Caco-2 (cell line): ENCODE measurements around the gene SPATS1. TPM values are rescaled to one million over a fixed set of nuclear protein-coding genes. Genes with fewer than 3 reads are reported as not detected.

Experiments
- BruUV-seq: library from RNA; stranded (reverse); fragments of 400-500 nt; replicated peaks from 2 replicates; lab custom pipeline; 2021; lab: Mats Ljungman, UMichigan
- CTCF ChIA-PET: fragments of 300-600 bp; sonication (Branson Sonifier 250); formaldehyde crosslinking; loops from one replicate; lab custom pipeline; 2022; ENCODE audit warnings: antibody characterized with exemption; lab: Charles Lee
- POLR2A ChIA-PET: fragments of 300-600 bp; sonication (Branson Sonifier 250); formaldehyde crosslinking; loops from one replicate; lab custom pipeline; 2022; ENCODE audit warnings: antibody characterized with exemption; lab: Charles Lee
- DNase-seq, 2 experiments: peaks; one replicate each; pipeline versions ENCODE4 v3.0.0 to v3.0.0-alpha.2; 2020 to 2022
- H3K27me3 ChIP-seq: replicated peaks from 2 replicates; pipeline ENCODE4 v1.6.0; 2011; ENCODE audit warnings: low read length; ENCODE audit not compliant: control insufficient read depth, insufficient read depth
- H3K36me3 ChIP-seq: 2 replicates; pipeline ENCODE4 v1.5.1; 2011; ENCODE audit warnings: low read length; ENCODE audit not compliant: control insufficient read depth, insufficient read depth
- H3K4me1 ChIP-seq: fragments of 250-450 bp; sonication (Bioruptor Pico); 2 replicates; pipeline ENCODE4 v1.5.1; 2020; ENCODE audit warnings: mild to moderate bottlenecking
- H3K4me3 ChIP-seq: 2 replicates; pipeline ENCODE4 v1.5.1; 2011; ENCODE audit warnings: low read depth, mild to moderate bottlenecking, control low read depth, low read length
- H3K9me3 ChIP-seq: fragments of 250-450 bp; sonication (Bioruptor Pico); 2 replicates; pipeline ENCODE4 v1.5.1; 2020; ENCODE audit warnings: mild to moderate bottlenecking, moderate library complexity
- H3K27ac Mint-ChIP-seq: one replicate; pipeline ENCODE4 v1.8.0; 2022; ENCODE audit warnings: mixed read lengths; ENCODE audit not compliant: unreplicated experiment
- H3K27me3 Mint-ChIP-seq: one replicate; pipeline ENCODE4 v1.8.0; 2022; ENCODE audit warnings: mixed read lengths; ENCODE audit not compliant: insufficient read depth, unreplicated experiment
- H3K36me3 Mint-ChIP-seq: one replicate; pipeline ENCODE4 v1.8.0; 2022; ENCODE audit warnings: mild to moderate bottlenecking, mixed read lengths; ENCODE audit not compliant: insufficient read depth, unreplicated experiment
- H3K4me1 Mint-ChIP-seq: one replicate; pipeline ENCODE4 v1.8.0; 2022; ENCODE audit warnings: low read depth, mixed read lengths; ENCODE audit not compliant: unreplicated experiment
- H3K4me3 Mint-ChIP-seq: one replicate; pipeline ENCODE4 v1.8.0; 2022; ENCODE audit warnings: mild to moderate bottlenecking, moderate library complexity, mixed read lengths; ENCODE audit not compliant: unreplicated experiment
- H3K9me3 Mint-ChIP-seq: one replicate; pipeline ENCODE4 v1.8.0; 2022; ENCODE audit warnings: mixed read lengths; ENCODE audit not compliant: unreplicated experiment
- intact Hi-C: fragments of 100-400 bp; cut with micrococcal nuclease; formaldehyde crosslinking; loops from one replicate; pipeline ENCODE4 v1.10.0; 2022; ENCODE audit not compliant: unreplicated experiment
- total RNA-seq: library from RNA; stranded (reverse); gene quantifications from 2 replicates; pipeline ENCODE4 v1.2.3, GENCODE V29; 2022
- TF ChIP-seq, protein P1 (sequence below), 2 experiments: fragments of 200-600 bp in 1 of 2; IDR thresholded peaks; 1 replicate in 1 of 2; 2 replicates in 1 of 2; pipeline versions ENCODE4 v1.5.1 to v1.8.0; 2011 to 2022; ENCODE audit warnings: antibody characterized with exemption in 1 of 2, control low read depth in 1 of 2, inconsistent platforms in 1 of 2, low read depth in 1 of 2, low read length in 1 of 2, mild to moderate bottlenecking in 1 of 2, moderate library complexity in 1 of 2; ENCODE audit not compliant: insufficient read depth in 1 of 2, severe bottlenecking in 1 of 2, unreplicated experiment in 1 of 2

SPATS1 gene
- total RNA-seq, 1 experiment from 2014 or later, result not detected

DNA sequence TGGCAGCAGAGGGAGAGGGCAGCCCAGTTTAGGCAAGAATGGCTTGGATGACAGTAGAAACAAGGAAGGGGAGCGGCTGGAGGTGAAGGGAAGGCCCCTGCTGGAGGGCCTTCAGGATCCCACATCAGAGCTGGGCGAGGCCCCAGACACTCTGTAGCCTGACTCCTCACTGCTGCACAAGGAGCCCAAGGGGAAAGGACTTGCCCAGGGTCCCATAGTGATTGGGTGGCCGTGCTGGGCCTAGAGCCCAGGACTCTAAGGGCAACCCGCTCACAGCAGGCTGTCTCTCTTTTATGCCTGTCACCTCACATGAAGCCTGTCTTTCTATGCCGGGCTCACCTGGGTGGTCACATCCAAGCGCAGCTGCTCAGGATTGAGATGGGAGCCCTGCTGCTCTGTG, 38.6 kb upstream of the SPATS1 start:
- TF ChIP-seq, protein P1, sequence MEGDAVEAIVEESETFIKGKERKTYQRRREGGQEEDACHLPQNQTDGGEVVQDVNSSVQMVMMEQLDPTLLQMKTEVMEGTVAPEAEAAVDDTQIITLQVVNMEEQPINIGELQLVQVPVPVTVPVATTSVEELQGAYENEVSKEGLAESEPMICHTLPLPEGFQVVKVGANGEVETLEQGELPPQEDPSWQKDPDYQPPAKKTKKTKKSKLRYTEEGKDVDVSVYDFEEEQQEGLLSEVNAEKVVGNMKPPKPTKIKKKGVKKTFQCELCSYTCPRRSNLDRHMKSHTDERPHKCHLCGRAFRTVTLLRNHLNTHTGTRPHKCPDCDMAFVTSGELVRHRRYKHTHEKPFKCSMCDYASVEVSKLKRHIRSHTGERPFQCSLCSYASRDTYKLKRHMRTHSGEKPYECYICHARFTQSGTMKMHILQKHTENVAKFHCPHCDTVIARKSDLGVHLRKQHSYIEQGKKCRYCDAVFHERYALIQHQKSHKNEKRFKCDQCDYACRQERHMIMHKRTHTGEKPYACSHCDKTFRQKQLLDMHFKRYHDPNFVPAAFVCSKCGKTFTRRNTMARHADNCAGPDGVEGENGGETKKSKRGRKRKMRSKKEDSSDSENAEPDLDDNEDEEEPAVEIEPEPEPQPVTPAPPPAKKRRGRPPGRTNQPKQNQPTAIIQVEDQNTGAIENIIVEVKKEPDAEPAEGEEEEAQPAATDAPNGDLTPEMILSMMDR (IDR thresholded peaks at IDR 0.05; ENCODE audit: insufficient read depth in 1 of 2, low read depth in 1 of 2, low read length in 1 of 2, severe bottlenecking in 1 of 2, unreplicated experiment in 1 of 2), result no peak
- intact Hi-C loops, result loop anchor here (1.0 kb wide), 1 partner anchor 36 kb away; no protein-coding TSS in a partner anchor
- Histone ChIP-seq H3K27me3 (no peaks in the 10 kb centered on the region), H3K4me1 (no peaks in the 10 kb centered on the region), H3K4me3 (no peak overlapping the region), H3K9me3 (no peaks in the 10 kb centered on the region), H3K36me3 (peaks cover 2% of the 10 kb centered on the region; the same call in 1 of the 2 replicates)
- no peak overlapping the region for H3K27ac Mint-ChIP-seq
- DNase-seq, result no peak
- H3K9me3 Mint-ChIP-seq, result no peaks in the 10 kb centered on the region
- BruUV-seq, result no TSS peak
- H3K27me3 Mint-ChIP-seq, result no peaks in the 10 kb centered on the region
- peaks cover 4% of the 10 kb centered on the region for H3K4me1 Mint-ChIP-seq
- peaks cover 14% of the 10 kb centered on the region for H3K36me3 Mint-ChIP-seq
- POLR2A ChIA-PET, result no interaction called here
- CTCF ChIA-PET, result interaction anchor here (0.6 kb wide), 1 partner anchor 31 kb away, joined by 3 read pairs; no protein-coding TSS in a partner anchor
- H3K4me3 Mint-ChIP-seq, result no peak overlapping the region

DNA sequence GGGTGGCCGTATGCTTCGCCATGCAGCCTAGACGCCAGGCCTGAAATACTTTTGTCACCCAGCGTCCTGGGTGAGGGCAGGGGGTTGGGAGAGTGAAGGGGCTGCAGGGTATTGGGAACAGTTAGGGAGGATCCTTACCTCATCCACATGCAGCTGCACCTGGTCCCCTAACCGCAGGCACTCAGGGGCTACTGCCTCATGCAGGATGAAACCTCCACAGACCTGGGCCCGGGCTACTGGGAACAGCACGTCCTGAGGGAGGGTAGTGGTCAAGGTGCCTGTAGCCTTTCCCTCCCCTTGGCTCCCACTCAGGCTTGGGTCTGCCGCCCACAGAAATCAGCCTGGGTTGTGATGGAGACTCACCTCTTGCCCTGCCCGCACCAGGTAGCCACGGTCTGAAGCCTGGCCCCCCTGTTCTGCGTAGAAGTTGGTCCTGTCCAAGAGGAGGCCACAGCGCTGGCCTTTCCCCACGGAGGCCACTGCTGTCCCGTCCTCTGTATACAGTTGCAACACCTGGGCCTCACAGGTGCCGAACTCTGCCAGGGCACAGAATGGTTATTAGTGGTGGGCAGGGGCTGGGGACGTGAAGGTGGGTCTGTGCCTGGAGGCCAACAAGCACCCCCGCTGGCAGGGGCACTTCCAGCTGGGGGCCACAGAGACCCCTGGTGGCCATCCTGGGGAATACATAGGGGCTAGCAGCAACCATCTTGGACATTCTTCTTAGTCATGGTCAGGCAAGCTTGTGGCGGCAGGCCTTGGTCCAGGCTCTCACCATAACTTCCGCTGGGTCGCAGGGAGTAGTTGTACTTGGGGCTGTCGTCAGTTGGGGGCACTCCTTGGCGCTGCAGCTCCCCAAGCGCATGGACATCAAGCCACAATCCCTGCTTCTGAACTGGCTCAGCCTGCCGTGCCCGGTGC, 37.9 kb upstream of the SPATS1 start:
- Histone ChIP-seq H3K9me3 (no peaks in the 10 kb centered on the region), H3K27me3 (no peaks in the 10 kb centered on the region), H3K36me3 (peaks cover 2% of the 10 kb centered on the region; the same call in 1 of the 2 replicates), H3K4me3 (no peak overlapping the region), H3K4me1 (no peaks in the 10 kb centered on the region)
- intact Hi-C loops, result loop anchor here (1.0 kb wide), 1 partner anchor 36 kb away; no protein-coding TSS in a partner anchor
- Mint-ChIP-seq H3K9me3 (no peaks in the 10 kb centered on the region), H3K27ac (no peak overlapping the region), H3K36me3 (peaks cover 17% of the 10 kb centered on the region), H3K27me3 (no peaks in the 10 kb centered on the region), H3K4me3 (no peak overlapping the region), H3K4me1 (no peaks in the 10 kb centered on the region)
- ChIA-PET CTCF (interaction anchor here (0.7 to 2.0 kb wide), 5 partner anchors 8 to 150 kb away, joined by 3 to 8 read pairs (median 5); no protein-coding TSS in a partner anchor), POLR2A (no interaction called here)
- TF ChIP-seq, protein P1 (IDR thresholded peaks at IDR 0.05; ENCODE audit: insufficient read depth in 1 of 2, low read depth in 1 of 2, low read length in 1 of 2, severe bottlenecking in 1 of 2, unreplicated experiment in 1 of 2), result peak; percentile 74 to 77
- DNase-seq, result peak in 1 of 2 experiments; percentile 54
- no TSS peak for BruUV-seq

DNA sequence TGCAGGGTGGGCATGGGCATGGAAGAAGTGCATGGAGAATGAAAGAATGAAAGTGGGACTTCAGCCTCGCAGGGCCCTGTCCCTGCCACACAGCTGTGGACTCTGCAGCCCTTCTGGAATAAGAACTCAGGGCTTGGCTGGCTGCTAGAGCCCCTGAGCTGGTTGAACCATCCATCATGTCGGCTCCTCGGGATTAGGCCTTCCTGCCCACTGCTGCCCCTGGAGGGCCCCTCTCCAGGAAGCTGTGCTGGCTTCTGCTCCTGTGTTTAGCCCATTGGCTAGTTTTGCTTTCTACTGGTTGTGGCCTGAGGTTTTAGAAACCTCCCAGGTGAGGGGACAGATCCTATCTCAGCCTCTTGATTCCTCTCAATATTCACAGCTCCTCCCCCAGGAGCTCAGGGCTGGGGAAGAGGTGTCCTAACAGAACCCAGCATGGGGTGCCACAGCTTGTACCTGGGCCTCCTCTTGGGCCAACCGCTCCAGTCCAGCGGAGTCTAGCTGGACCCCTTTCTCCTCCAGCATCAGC, 37.2 kb upstream of the SPATS1 start:
- BruUV-seq, result no TSS peak
- H3K27me3 ChIP-seq, result no peaks in the 10 kb centered on the region
- POLR2A ChIA-PET, result no interaction called here
- CTCF ChIA-PET, result interaction anchor here (0.7 to 2.0 kb wide), 5 partner anchors 9 to 150 kb away, joined by 3 to 8 read pairs (median 5); no protein-coding TSS in a partner anchor
- H3K36me3 ChIP-seq, result peaks cover 2% of the 10 kb centered on the region; the same call in 1 of the 2 replicates
- Mint-ChIP-seq H3K4me3 (no peak overlapping the region), H3K27ac (no peak overlapping the region), H3K27me3 (no peaks in the 10 kb centered on the region), H3K36me3 (peaks cover 23% of the 10 kb centered on the region), H3K4me1 (no peaks in the 10 kb centered on the region), H3K9me3 (no peaks in the 10 kb centered on the region)
- TF ChIP-seq, protein P1 (IDR thresholded peaks at IDR 0.05; ENCODE audit: insufficient read depth in 1 of 2, low read depth in 1 of 2, low read length in 1 of 2, severe bottlenecking in 1 of 2, unreplicated experiment in 1 of 2), result no peak
- intact Hi-C loops, result no loop called here
- no peaks in the 10 kb centered on the region for H3K4me1 ChIP-seq
- no peak overlapping the region for H3K4me3 ChIP-seq
- DNase-seq, result no peak
- H3K9me3 ChIP-seq, result no peaks in the 10 kb centered on the region
